Cortex of kidney (tissue), 1 donor: ENCODE data around the gene RAVER2.

Experiments used
- DNase-seq: peaks from one replicate; lab custom pipeline; 2025; lab: John Stamatoyannopoulos, UW

Gene RAVER2

GRCh38 chr1:64846573-64847430 lies 101.9 kb downstream of the RAVER2 start:
- no peak for DNase-seq

- DNase-seq = no peak
Observed at GRCh38 chr1:64847666-64848065, 102.8 kb downstream of the RAVER2 start.

- no peak for DNase-seq
Observed at GRCh38 chr1:64848136-64848535, 103.3 kb downstream of the RAVER2 start.

GRCh38 chr1:64848803-64849202 lies 103.9 kb downstream of the RAVER2 start:
- DNase-seq = no peak

- no peak for DNase-seq
Observed at GRCh38 chr1:64849942-64850341, 105.1 kb downstream of the RAVER2 start.

- DNase-seq = no peak
Observed at GRCh38 chr1:64850846-64851245, 106.0 kb downstream of the RAVER2 start.

GRCh38 chr1:64851664-64852063 lies 106.8 kb downstream of the RAVER2 start:
- DNase-seq = no peak

GRCh38 chr1:64854674-64855073 lies 109.8 kb downstream of the RAVER2 start:
- DNase-seq = no peak

- DNase-seq = no peak
Observed at GRCh38 chr1:64855557-64855956, 110.7 kb downstream of the RAVER2 start.

GRCh38 chr1:64856553-64856952 lies 111.7 kb downstream of the RAVER2 start:
- no peak for DNase-seq

- no peak for DNase-seq
Observed at GRCh38 chr1:64857347-64857746, 112.5 kb downstream of the RAVER2 start.

- no peak for DNase-seq
Observed at GRCh38 chr1:64861611-64862010, 116.7 kb downstream of the RAVER2 start.

- no peak for DNase-seq
Observed at GRCh38 chr1:64864018-64864940, 119.4 kb downstream of the RAVER2 start.

GRCh38 chr1:64865105-64865757 lies 120.4 kb downstream of the RAVER2 start:
- no peak for DNase-seq

- DNase-seq = no peak
Observed at GRCh38 chr1:64866689-64867088, 121.8 kb downstream of the RAVER2 start.

GRCh38 chr1:64867266-64867665 lies 122.4 kb downstream of the RAVER2 start:
- no peak for DNase-seq

- DNase-seq = no peak
Observed at GRCh38 chr1:64871256-64871655, 126.4 kb downstream of the RAVER2 start.

- no peak for DNase-seq
Observed at GRCh38 chr1:64872067-64872466, 127.2 kb downstream of the RAVER2 start.

GRCh38 chr1:64873576-64873975 lies 128.7 kb downstream of the RAVER2 start:
- no peak for DNase-seq

GRCh38 chr1:64874666-64875065 lies 129.8 kb downstream of the RAVER2 start:
- DNase-seq = no peak

GRCh38 chr1:64875101-64875500 lies 130.2 kb downstream of the RAVER2 start:
- DNase-seq = no peak

GRCh38 chr1:64875606-64876005 lies 130.7 kb downstream of the RAVER2 start:
- no peak for DNase-seq
